ENCODE measurements around the gene SYT9. TPM values are rescaled to one million over a fixed set of nuclear protein-coding genes. Genes with fewer than 3 reads are reported as not detected.

The SYT9 gene
- total RNA-seq, 1 donor from 2014 or later, result 0.21 TPM

GRCh38 chr11:7254731-7255291 is 3.1 kb downstream of the SYT9 start:
- peaks cover 2% of the 10 kb centered on the region for H3K27me3 Mint-ChIP-seq (ENCODE audit: unreplicated experiment)
- TF ChIP-seq, protein P1, sequence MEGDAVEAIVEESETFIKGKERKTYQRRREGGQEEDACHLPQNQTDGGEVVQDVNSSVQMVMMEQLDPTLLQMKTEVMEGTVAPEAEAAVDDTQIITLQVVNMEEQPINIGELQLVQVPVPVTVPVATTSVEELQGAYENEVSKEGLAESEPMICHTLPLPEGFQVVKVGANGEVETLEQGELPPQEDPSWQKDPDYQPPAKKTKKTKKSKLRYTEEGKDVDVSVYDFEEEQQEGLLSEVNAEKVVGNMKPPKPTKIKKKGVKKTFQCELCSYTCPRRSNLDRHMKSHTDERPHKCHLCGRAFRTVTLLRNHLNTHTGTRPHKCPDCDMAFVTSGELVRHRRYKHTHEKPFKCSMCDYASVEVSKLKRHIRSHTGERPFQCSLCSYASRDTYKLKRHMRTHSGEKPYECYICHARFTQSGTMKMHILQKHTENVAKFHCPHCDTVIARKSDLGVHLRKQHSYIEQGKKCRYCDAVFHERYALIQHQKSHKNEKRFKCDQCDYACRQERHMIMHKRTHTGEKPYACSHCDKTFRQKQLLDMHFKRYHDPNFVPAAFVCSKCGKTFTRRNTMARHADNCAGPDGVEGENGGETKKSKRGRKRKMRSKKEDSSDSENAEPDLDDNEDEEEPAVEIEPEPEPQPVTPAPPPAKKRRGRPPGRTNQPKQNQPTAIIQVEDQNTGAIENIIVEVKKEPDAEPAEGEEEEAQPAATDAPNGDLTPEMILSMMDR (IDR thresholded peaks at IDR 0.05; ENCODE audit: unreplicated experiment), result no peak
- H3K4me1 Mint-ChIP-seq (ENCODE audit: unreplicated experiment), result no peaks in the 10 kb centered on the region
- H3K27ac Mint-ChIP-seq (ENCODE audit: unreplicated experiment), result no peak overlapping the region
- no peak for DNase-seq (ENCODE audit: low spot score)
- H3K9me3 Mint-ChIP-seq (ENCODE audit: unreplicated experiment), result no peaks in the 10 kb centered on the region
- no peaks in the 10 kb centered on the region for H3K36me3 Mint-ChIP-seq (ENCODE audit: low read depth, unreplicated experiment)
- H3K4me3 Mint-ChIP-seq (ENCODE audit: unreplicated experiment), result no peak overlapping the region

GRCh38 chr11:7256943-7257342 is 5.2 kb downstream of the SYT9 start:
- Mint-ChIP-seq H3K27ac (ENCODE audit: unreplicated experiment) (no peak overlapping the region), H3K9me3 (ENCODE audit: unreplicated experiment) (no peaks in the 10 kb centered on the region), H3K4me3 (ENCODE audit: unreplicated experiment) (no peak overlapping the region), H3K27me3 (ENCODE audit: unreplicated experiment) (no peaks in the 10 kb centered on the region), H3K36me3 (ENCODE audit: low read depth, unreplicated experiment) (no peaks in the 10 kb centered on the region), H3K4me1 (ENCODE audit: unreplicated experiment) (no peaks in the 10 kb centered on the region)
- TF ChIP-seq, protein P1 (IDR thresholded peaks at IDR 0.05; ENCODE audit: unreplicated experiment), result no peak
- no peak for DNase-seq (ENCODE audit: low spot score)

- Mint-ChIP-seq H3K4me3 (ENCODE audit: unreplicated experiment) (no peak overlapping the region), H3K4me1 (ENCODE audit: unreplicated experiment) (no peaks in the 10 kb centered on the region), H3K9me3 (ENCODE audit: unreplicated experiment) (no peaks in the 10 kb centered on the region), H3K36me3 (ENCODE audit: low read depth, unreplicated experiment) (no peaks in the 10 kb centered on the region), H3K27ac (ENCODE audit: unreplicated experiment) (no peak overlapping the region), H3K27me3 (ENCODE audit: unreplicated experiment) (no peaks in the 10 kb centered on the region)
- TF ChIP-seq, protein P1 (IDR thresholded peaks at IDR 0.05; ENCODE audit: unreplicated experiment), result no peak
- no peak for DNase-seq (ENCODE audit: low spot score)
These were observed 6.0 kb downstream of the SYT9 start for GRCh38 chr11:7257724-7258123.

GRCh38 chr11:7261578-7261977 is 9.9 kb downstream of the SYT9 start:
- H3K27ac Mint-ChIP-seq (ENCODE audit: unreplicated experiment), result no peak overlapping the region
- H3K27me3 Mint-ChIP-seq (ENCODE audit: unreplicated experiment), result no peaks in the 10 kb centered on the region
- TF ChIP-seq, protein P1 (IDR thresholded peaks at IDR 0.05; ENCODE audit: unreplicated experiment), result no peak
- no peak overlapping the region for H3K4me3 Mint-ChIP-seq (ENCODE audit: unreplicated experiment)
- no peaks in the 10 kb centered on the region for H3K36me3 Mint-ChIP-seq (ENCODE audit: low read depth, unreplicated experiment)
- no peaks in the 10 kb centered on the region for H3K9me3 Mint-ChIP-seq (ENCODE audit: unreplicated experiment)
- DNase-seq (ENCODE audit: low spot score), result no peak
- H3K4me1 Mint-ChIP-seq (ENCODE audit: unreplicated experiment), result no peaks in the 10 kb centered on the region

DNA sequence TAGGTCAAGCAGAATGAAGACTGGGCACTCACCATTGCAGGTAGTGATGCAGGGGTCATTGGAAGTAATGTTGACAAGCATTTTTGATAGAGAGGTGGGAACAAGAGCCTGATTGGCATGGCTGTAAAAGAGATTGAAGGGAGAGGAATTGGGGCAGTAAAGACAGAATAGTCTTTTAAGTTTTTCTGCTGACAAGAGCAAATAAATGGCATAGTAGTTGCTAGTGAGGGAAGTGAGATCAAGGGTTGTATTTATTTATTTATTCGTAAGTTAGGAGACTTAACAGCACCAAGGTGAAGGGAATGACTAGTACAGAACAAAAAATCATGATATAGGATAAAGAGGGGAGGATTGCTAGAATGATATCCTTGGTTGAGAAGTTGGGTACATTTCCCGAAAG is 11.0 kb downstream of the SYT9 start:
- Mint-ChIP-seq H3K36me3 (ENCODE audit: low read depth, unreplicated experiment) (no peaks in the 10 kb centered on the region), H3K9me3 (ENCODE audit: unreplicated experiment) (no peaks in the 10 kb centered on the region), H3K27ac (ENCODE audit: unreplicated experiment) (no peak overlapping the region), H3K27me3 (ENCODE audit: unreplicated experiment) (no peaks in the 10 kb centered on the region), H3K4me3 (ENCODE audit: unreplicated experiment) (no peak overlapping the region), H3K4me1 (ENCODE audit: unreplicated experiment) (no peaks in the 10 kb centered on the region)
- TF ChIP-seq, protein P1 (IDR thresholded peaks at IDR 0.05; ENCODE audit: unreplicated experiment), result no peak
- DNase-seq (ENCODE audit: low spot score), result no peak
